ENCODE results near the gene TCEAL1.
"Not testable (repeated sequence)": the region's sequence is repeated elsewhere in the genome, so short reads cannot be mapped to it uniquely, and the experiment has no call there.

GRCh38 chrX:103657066-103657465, 28.3 kb downstream of the TCEAL1 start:
- not testable (repeated sequence) for TF ChIP-seq CTCF (IDR thresholded peaks at IDR 0.05; ENCODE audit: low read length); EZH2 (IDR thresholded peaks at IDR 0.05; ENCODE audit: borderline replicate concordance, low read length)

All from OCI-LY1 (cell line).